Measurements from ENCODE around the gene TEAD4.

The TEAD4 gene

GRCh38 chr12:2986876-2987275 lies 27.7 kb downstream of the TEAD4 start:
- Histone ChIP-seq H3K9ac (ENCODE audit: low read depth, low read length) (no peak overlapping the region), H3K4me2 (ENCODE audit: insufficient read depth, low read length) (no peak overlapping the region), H2AFZ (ENCODE audit: low read depth, low read length) (no peak overlapping the region), H3K79me2 (ENCODE audit: insufficient read depth, low read length) (no peaks in the 10 kb centered on the region), H3K9me3 (ENCODE audit: insufficient read depth, low read length, severe bottlenecking) (no peaks in the 10 kb centered on the region), H4K20me1 (ENCODE audit: insufficient read depth, low read length) (no peaks in the 10 kb centered on the region), H3K4me1 (ENCODE audit: insufficient read depth, low read length) (no peaks in the 10 kb centered on the region), H3K36me3 (ENCODE audit: insufficient read depth, low read length) (no peaks in the 10 kb centered on the region), H3K27me3 (ENCODE audit: insufficient read depth, low read length, poor library complexity) (peaks cover 3% of the 10 kb centered on the region), H3K4me3 (ENCODE audit: low read depth in 1 of 2, low read length in 2 of 2) (no peak overlapping the region), H3K27ac (ENCODE audit: low read length) (no peak overlapping the region)
- TF ChIP-seq CTCF (IDR thresholded peaks at IDR 0.05; ENCODE audit: borderline replicate concordance, extremely low read depth, low read length, poor library complexity, severe bottlenecking) = no peak
- DNase-seq (no peak), ATAC-seq (ENCODE audit: insufficient read depth, low read depth) (no peak)

GRCh38 chr12:2988494-2988893 lies 29.3 kb downstream of the TEAD4 start:
- no peak for ATAC-seq (ENCODE audit: insufficient read depth, low read depth)
- H3K27me3 ChIP-seq (ENCODE audit: insufficient read depth, low read length, poor library complexity) = no peaks in the 10 kb centered on the region
- H3K27ac ChIP-seq (ENCODE audit: low read length) = no peak overlapping the region
- H3K9ac ChIP-seq (ENCODE audit: low read depth, low read length) = no peak overlapping the region
- H3K4me2 ChIP-seq (ENCODE audit: insufficient read depth, low read length) = no peak overlapping the region
- no peak for DNase-seq
- no peak for TF ChIP-seq CTCF (IDR thresholded peaks at IDR 0.05; ENCODE audit: borderline replicate concordance, extremely low read depth, low read length, poor library complexity, severe bottlenecking)
- H3K79me2 ChIP-seq (ENCODE audit: insufficient read depth, low read length) = no peaks in the 10 kb centered on the region
- no peaks in the 10 kb centered on the region for H3K36me3 ChIP-seq (ENCODE audit: insufficient read depth, low read length)
- no peaks in the 10 kb centered on the region for H3K4me1 ChIP-seq (ENCODE audit: insufficient read depth, low read length)
- no peaks in the 10 kb centered on the region for H3K9me3 ChIP-seq (ENCODE audit: insufficient read depth, low read length, severe bottlenecking)
- no peaks in the 10 kb centered on the region for H4K20me1 ChIP-seq (ENCODE audit: insufficient read depth, low read length)
- no peak overlapping the region for H3K4me3 ChIP-seq (ENCODE audit: low read depth in 1 of 2, low read length in 2 of 2)
- H2AFZ ChIP-seq (ENCODE audit: low read depth, low read length) = no peak overlapping the region

GRCh38 chr12:2992724-2993123 lies 33.5 kb downstream of the TEAD4 start:
- no peak overlapping the region for H3K4me2 ChIP-seq (ENCODE audit: insufficient read depth, low read length)
- ATAC-seq (ENCODE audit: insufficient read depth, low read depth) (no peak), DNase-seq (no peak)
- H3K4me1 ChIP-seq (ENCODE audit: insufficient read depth, low read length) = no peaks in the 10 kb centered on the region
- H3K9me3 ChIP-seq (ENCODE audit: insufficient read depth, low read length, severe bottlenecking) = no peaks in the 10 kb centered on the region
- H3K36me3 ChIP-seq (ENCODE audit: insufficient read depth, low read length) = no peaks in the 10 kb centered on the region
- H3K27me3 ChIP-seq (ENCODE audit: insufficient read depth, low read length, poor library complexity) = no peaks in the 10 kb centered on the region
- no peak for TF ChIP-seq EZH2 (IDR thresholded peaks at IDR 0.05; ENCODE audit: borderline replicate concordance, low read depth, low read length, severe bottlenecking)
- TF ChIP-seq CTCF (IDR thresholded peaks at IDR 0.05; ENCODE audit: borderline replicate concordance, extremely low read depth, low read length, poor library complexity, severe bottlenecking) = no peak
- H3K27ac ChIP-seq (ENCODE audit: low read length) = no peak overlapping the region
- H3K4me3 ChIP-seq (ENCODE audit: low read depth in 1 of 2, low read length in 2 of 2) = no peak overlapping the region
- no peaks in the 10 kb centered on the region for H4K20me1 ChIP-seq (ENCODE audit: insufficient read depth, low read length)
- no peak overlapping the region for H3K9ac ChIP-seq (ENCODE audit: low read depth, low read length)
- no peaks in the 10 kb centered on the region for H3K79me2 ChIP-seq (ENCODE audit: insufficient read depth, low read length)
- H2AFZ ChIP-seq (ENCODE audit: low read depth, low read length) = no peak overlapping the region

GRCh38 chr12:2997989-2998670 lies 38.9 kb downstream of the TEAD4 start:
- H3K36me3 ChIP-seq (ENCODE audit: insufficient read depth, low read length) = no peaks in the 10 kb centered on the region
- no peak overlapping the region for H3K27ac ChIP-seq (ENCODE audit: low read length)
- DNase-seq (no peak), ATAC-seq (ENCODE audit: insufficient read depth, low read depth) (no peak)
- no peaks in the 10 kb centered on the region for H3K79me2 ChIP-seq (ENCODE audit: insufficient read depth, low read length)
- no peak overlapping the region for H3K4me2 ChIP-seq (ENCODE audit: insufficient read depth, low read length)
- H3K4me1 ChIP-seq (ENCODE audit: insufficient read depth, low read length) = no peaks in the 10 kb centered on the region
- H3K9me3 ChIP-seq (ENCODE audit: insufficient read depth, low read length, severe bottlenecking) = no peaks in the 10 kb centered on the region
- H2AFZ ChIP-seq (ENCODE audit: low read depth, low read length) = no peak overlapping the region
- TF ChIP-seq EZH2 (IDR thresholded peaks at IDR 0.05; ENCODE audit: borderline replicate concordance, low read depth, low read length, severe bottlenecking) (no peak), CTCF (IDR thresholded peaks at IDR 0.05; ENCODE audit: borderline replicate concordance, extremely low read depth, low read length, poor library complexity, severe bottlenecking) (no peak)
- no peaks in the 10 kb centered on the region; the same call in 1 of the 2 replicates for H4K20me1 ChIP-seq (ENCODE audit: insufficient read depth, low read length)
- no peak overlapping the region for H3K9ac ChIP-seq (ENCODE audit: low read depth, low read length)
- H3K4me3 ChIP-seq (ENCODE audit: low read depth in 1 of 2, low read length in 2 of 2) = no peak overlapping the region
- peaks cover 9% of the 10 kb centered on the region for H3K27me3 ChIP-seq (ENCODE audit: insufficient read depth, low read length, poor library complexity)
